DMS114 treated with DMSO at 0.1 percent for 48 hours (cell line): ENCODE measurements around the gene TYW1.
"Not testable (repeated sequence)": the region's sequence is repeated elsewhere in the genome, so short reads cannot be mapped to it uniquely, and the experiment has no call there.

Source experiments
- DNase-seq: peaks from one replicate; lab custom pipeline; 2025; ENCODE audit not compliant: unreplicated experiment; lab: John Stamatoyannopoulos, UW

The TYW1 gene

GRCh38 chr7:67236216-67236615, 239.6 kb downstream of the TYW1 start:
- not testable (repeated sequence) for DNase-seq

- not testable (repeated sequence) for DNase-seq
Measured at GRCh38 chr7:67242871-67243270, 246.2 kb downstream of the TYW1 start.

GRCh38 chr7:67248364-67248763, 251.7 kb downstream of the TYW1 start:
- DNase-seq, result not testable (repeated sequence)

- DNase-seq, result no peak
Measured at GRCh38 chr7:67251986-67252558, 255.4 kb downstream of the TYW1 start.

- not testable (repeated sequence) for DNase-seq
Measured at GRCh38 chr7:67255076-67255475, 258.4 kb downstream of the TYW1 start.

GRCh38 chr7:67257779-67258178, 261.1 kb downstream of the TYW1 start:
- DNase-seq, result not testable (repeated sequence)

- DNase-seq, result not testable (repeated sequence)
Measured at GRCh38 chr7:67259363-67259762, 262.7 kb downstream of the TYW1 start.

GRCh38 chr7:67260166-67260586, 263.5 kb downstream of the TYW1 start:
- DNase-seq, result not testable (repeated sequence)

GRCh38 chr7:67264000-67264399, 267.4 kb downstream of the TYW1 start:
- DNase-seq, result not testable (repeated sequence)

- DNase-seq, result not testable (repeated sequence)
Measured at GRCh38 chr7:67266070-67266469, 269.4 kb downstream of the TYW1 start.

GRCh38 chr7:67267914-67268313, 271.3 kb downstream of the TYW1 start:
- no peak for DNase-seq

- not testable (repeated sequence) for DNase-seq
Measured at GRCh38 chr7:67269916-67270315, 273.3 kb downstream of the TYW1 start.
